SW480 (cell line): ENCODE measurements around the gene CCR4.
"Not testable (repeated sequence)": the region's sequence is repeated elsewhere in the genome, so short reads cannot be mapped to it uniquely, and the experiment has no call there.

Experiments used
- DNase-seq: peaks from one replicate; pipeline ENCODE4 v3.0.0-alpha.2; 2016; ENCODE audit warnings: low spot score

Gene CCR4

GRCh38 chr3:32951410-32951811 lies at the start of gene CCR4:
TSS of gene CCR4 (plus strand) at chr3:32951644. CDS start at chr3:32953423, 1,779 bp downstream.
- DNase-seq = no peak

GRCh38 chr3:32902887-32903371 lies 48.5 kb upstream of the CCR4 start:
- DNase-seq = not testable (repeated sequence)

GRCh38 chr3:32903953-32904352 lies 47.5 kb upstream of the CCR4 start:
- DNase-seq = no peak

- no peak for DNase-seq
Observed at GRCh38 chr3:32909999-32910398, 41.4 kb upstream of the CCR4 start.

- no peak for DNase-seq
Observed at GRCh38 chr3:32910954-32911353, 40.5 kb upstream of the CCR4 start.

- DNase-seq = no peak
Observed at GRCh38 chr3:32912046-32912445, 39.4 kb upstream of the CCR4 start.

- DNase-seq = no peak
Observed at GRCh38 chr3:32913790-32914446, 37.5 kb upstream of the CCR4 start.

GRCh38 chr3:32919920-32920319 lies 31.5 kb upstream of the CCR4 start:
- no peak for DNase-seq

GRCh38 chr3:32922078-32922477 lies 29.4 kb upstream of the CCR4 start:
- no peak for DNase-seq

- DNase-seq = no peak
Observed at GRCh38 chr3:32930161-32930560, 21.3 kb upstream of the CCR4 start.

- DNase-seq = not testable (repeated sequence)
Observed at GRCh38 chr3:32931273-32931672, 20.2 kb upstream of the CCR4 start.

GRCh38 chr3:32934150-32934742 lies 17.2 kb upstream of the CCR4 start:
- no peak for DNase-seq

- no peak for DNase-seq
Observed at GRCh38 chr3:32937331-32937730, 14.1 kb upstream of the CCR4 start.

GRCh38 chr3:32939531-32940284 lies 11.7 kb upstream of the CCR4 start:
- DNase-seq = not testable (repeated sequence)

- no peak for DNase-seq
Observed at GRCh38 chr3:32940726-32941125, 10.7 kb upstream of the CCR4 start.

GRCh38 chr3:32945136-32945535 lies 6.3 kb upstream of the CCR4 start:
- peak; percentile 46 for DNase-seq

GRCh38 chr3:32945598-32945997 lies 5.8 kb upstream of the CCR4 start:
- DNase-seq = not testable (repeated sequence)

GRCh38 chr3:32946973-32947788 lies 4.3 kb upstream of the CCR4 start:
- DNase-seq = no peak

- DNase-seq = peak; percentile 74
Observed at GRCh38 chr3:32947789-32948238, 3.6 kb upstream of the CCR4 start.

GRCh38 chr3:32948625-32949445 lies 2.6 kb upstream of the CCR4 start:
- DNase-seq = no peak

GRCh38 chr3:32950516-32950915 lies 928 bp upstream of the CCR4 start:
- no peak for DNase-seq
